Small intestine (tissue), 7 donors: ENCODE results near the gene CRISPLD2. TPM values are rescaled to one million over a fixed set of nuclear protein-coding genes. Genes with fewer than 3 reads are reported as not detected.

ENCODE experiments used
- DNase-seq, 2 donors: peaks; one replicate each; pipeline versions ENCODE4 v3.0.0 to v3.0.0-alpha.2; 2013
- FAIRE-seq: peaks from 2 replicates; lab custom pipeline; 2012; peaks lifted over from hg19 to GRCh38; lab: Jason Lieb, UNC
- H3K27ac ChIP-seq, 3 donors: one replicate each; pipeline ENCODE4 v1.5.1; 2013; ENCODE audit warnings: low read length in 2 of 3, mild to moderate bottlenecking in 2 of 3, control low read depth in 1 of 3, inconsistent platforms in 1 of 3, low read depth in 1 of 3, moderate library complexity in 1 of 3
- H3K27me3 ChIP-seq, 3 donors: one replicate each; pipeline ENCODE4 v1.6.1; 2013; ENCODE audit warnings: low read length in 3 of 3, inconsistent platforms in 1 of 3; ENCODE audit not compliant: control insufficient read depth in 3 of 3, insufficient read depth in 3 of 3
- H3K36me3 ChIP-seq, 3 donors: one replicate each; pipeline ENCODE4 v1.6.1; 2013; ENCODE audit warnings: low read length in 3 of 3, inconsistent platforms in 1 of 3, low read depth in 1 of 3, mild to moderate bottlenecking in 1 of 3, moderate library complexity in 1 of 3; ENCODE audit not compliant: control insufficient read depth in 3 of 3, insufficient read depth in 2 of 3
- H3K4me1 ChIP-seq, 3 donors: one replicate each; pipeline ENCODE4 v1.6.1; 2013; ENCODE audit warnings: low read length in 2 of 3, inconsistent platforms in 1 of 3, low read depth in 1 of 3, mild to moderate bottlenecking in 1 of 3, moderate library complexity in 1 of 3; ENCODE audit not compliant: control insufficient read depth in 3 of 3, insufficient read depth in 2 of 3
- H3K4me3 ChIP-seq, 3 donors: one replicate each; pipeline ENCODE4 v1.5.1; 2013; ENCODE audit warnings: low read length in 3 of 3, control low read depth in 1 of 3, inconsistent platforms in 1 of 3, low read depth in 1 of 3, mild to moderate bottlenecking in 1 of 3, moderate library complexity in 1 of 3
- H3K9me3 ChIP-seq, 2 donors: one replicate each; pipeline ENCODE4 v1.6.1; 2013; ENCODE audit warnings: low read depth in 1 of 2, low read length in 1 of 2; ENCODE audit not compliant: control insufficient read depth in 2 of 2, insufficient read depth in 1 of 2
- WGBS, 3 donors: extraction: QIAGEN DNeasy Blood & Tissue Kit; methylation state at CpG; one replicate each; pipeline ENCODE4 v1.1.7; 2013; 5-methylcytosine and 5-hydroxymethylcytosine counted together
- polyA plus RNA-seq, 4 donors: library from polyadenylated mRNA; stranded (reverse) in 3 of 4; unstranded in 1 of 4; fragments of 200-250 nt in 3 of 4; fragments of 120-200 nt in 1 of 4; gene quantifications; one replicate each; pipeline versions ENCODE4 v1.2.1 to v1.2.3, GENCODE V29; 2013
- donor health status: healthy with polysubstance abuse.
- donor health status: control.
- donor health status: control.
- donor health status: Bipolar disorder and iron deficiency.
- donor health status: healthy.

CRISPLD2 gene
- polyA plus RNA-seq, 4 donors = 0.89 to 31.4 (median 4.9) TPM

- peak; percentile 23 to 67 for DNase-seq
- Histone ChIP-seq H3K9me3 (no peaks in the 10 kb centered on the region), H3K36me3 (no peaks in the 10 kb centered on the region), H3K4me3 (no peak overlapping the region), H3K27me3 (no peaks in the 10 kb centered on the region), H3K4me1 (peaks cover 0 to 17% (median 2%) of the 10 kb centered on the region in 3 donors), H3K27ac (peak overlapping the region in 1 of 3 donors; percentile 27)
- 51 to 55% (median 54%) methylated on average over 23 of the region's 23 CpGs for WGBS, 3 donors
- FAIRE-seq = no peak
Observed at GRCh38 chr16:84924331-84925091, 104.7 kb downstream of the CRISPLD2 start.

DNA sequence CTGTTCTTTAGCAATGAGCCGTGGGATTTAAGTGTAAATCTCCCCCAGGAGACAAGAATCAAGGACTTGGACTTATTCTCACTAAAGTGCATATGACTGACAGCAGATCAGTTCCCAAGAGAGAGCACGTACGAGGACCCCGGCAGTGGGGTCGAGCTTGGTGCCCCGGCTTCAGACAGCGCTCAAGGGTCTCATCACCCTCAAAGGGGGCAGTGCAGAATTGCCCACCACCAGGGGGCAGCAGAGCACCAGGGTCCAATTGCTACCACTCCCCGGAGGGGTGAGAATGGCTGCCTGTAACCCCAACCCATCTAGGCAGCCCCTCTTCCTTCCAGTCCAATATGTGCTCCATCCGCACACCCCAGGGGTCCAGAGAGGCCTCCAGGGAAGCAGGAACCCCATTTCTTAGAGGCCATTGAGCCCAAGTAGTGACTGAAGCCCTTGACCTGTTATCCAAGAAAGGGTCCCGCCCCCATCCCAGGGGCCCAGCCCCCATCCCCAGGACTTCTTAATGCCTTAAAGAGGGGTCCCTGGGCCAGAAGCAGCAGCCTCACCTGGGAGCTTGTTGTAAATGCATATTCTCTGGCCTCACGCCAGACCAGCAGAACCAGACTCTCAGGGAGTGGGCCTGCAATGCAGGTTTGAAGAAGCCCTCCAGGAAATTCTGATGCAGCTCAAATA is 105.4 kb downstream of the CRISPLD2 start:
- Histone ChIP-seq H3K27ac (no peak overlapping the region), H3K27me3 (no peaks in the 10 kb centered on the region), H3K36me3 (no peaks in the 10 kb centered on the region), H3K9me3 (no peaks in the 10 kb centered on the region), H3K4me1 (peaks cover 0 to 17% (median 2%) of the 10 kb centered on the region in 3 donors), H3K4me3 (no peak overlapping the region)
- no peak for FAIRE-seq
- WGBS, 3 donors = 47 to 64% (median 49%) methylated on average over 11 of the region's 11 CpGs
- peak; percentile 42 to 55 for DNase-seq

- FAIRE-seq (no peak), DNase-seq (no peak)
- no peak overlapping the region for H3K27ac ChIP-seq
- no peaks in the 10 kb centered on the region for H3K9me3 ChIP-seq
- no peaks in the 10 kb centered on the region for H3K27me3 ChIP-seq
- H3K4me1 ChIP-seq = peaks cover 0 to 17% (median 2%) of the 10 kb centered on the region in 3 donors
- 88 to 90% (median 89%) methylated on average over 19 of the region's 19 CpGs for WGBS, 3 donors
- H3K36me3 ChIP-seq = no peaks in the 10 kb centered on the region
- no peak overlapping the region for H3K4me3 ChIP-seq
Observed at GRCh38 chr16:84925773-84926372, 106.1 kb downstream of the CRISPLD2 start.

DNA sequence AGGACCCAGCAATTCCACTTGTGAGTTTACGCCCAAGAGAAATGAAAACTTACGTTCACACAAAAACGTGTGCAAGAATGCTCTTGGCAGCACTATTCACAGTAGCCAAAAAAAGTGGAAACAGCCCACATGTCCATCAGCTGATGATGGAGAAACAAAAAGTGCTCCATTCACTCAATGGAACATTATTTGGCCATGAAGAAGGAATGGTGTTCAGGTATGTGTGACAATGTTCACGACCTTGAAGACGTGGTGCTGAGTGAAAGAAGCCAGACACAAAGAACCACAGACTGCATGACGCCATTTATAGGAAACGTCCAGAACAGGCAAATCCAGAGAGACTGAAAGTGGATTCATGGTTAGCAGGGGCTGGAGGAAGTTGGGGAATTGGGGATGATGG is 106.7 kb downstream of the CRISPLD2 start:
- no peak for FAIRE-seq

GRCh38 chr16:84927621-84928591 is 108.1 kb downstream of the CRISPLD2 start:
- Histone ChIP-seq H3K4me3 (no peak overlapping the region), H3K4me1 (peaks cover 0 to 10% (median 2%) of the 10 kb centered on the region in 3 donors), H3K9me3 (peaks cover 0 to 3% of the 10 kb centered on the region in 2 donors), H3K27ac (no peak overlapping the region), H3K36me3 (no peaks in the 10 kb centered on the region), H3K27me3 (no peaks in the 10 kb centered on the region)
- FAIRE-seq (no peak), DNase-seq (no peak)
- 80 to 84% (median 82%) methylated on average over 34 of the region's 34 CpGs for WGBS, 3 donors

More for the DNA sequence above, 106.7 kb downstream of the CRISPLD2 start:
- 49 to 79% (median 56%) methylated on average over 7 of the region's 7 CpGs for WGBS, 3 donors
- H3K4me1 ChIP-seq = peaks cover 0 to 17% (median 2%) of the 10 kb centered on the region in 3 donors
- no peaks in the 10 kb centered on the region for H3K27me3 ChIP-seq
- H3K27ac ChIP-seq = no peak overlapping the region
- no peak for DNase-seq
- no peaks in the 10 kb centered on the region for H3K36me3 ChIP-seq
- peaks cover 0 to 3% of the 10 kb centered on the region in 2 donors for H3K9me3 ChIP-seq
- no peak overlapping the region for H3K4me3 ChIP-seq

DNA sequence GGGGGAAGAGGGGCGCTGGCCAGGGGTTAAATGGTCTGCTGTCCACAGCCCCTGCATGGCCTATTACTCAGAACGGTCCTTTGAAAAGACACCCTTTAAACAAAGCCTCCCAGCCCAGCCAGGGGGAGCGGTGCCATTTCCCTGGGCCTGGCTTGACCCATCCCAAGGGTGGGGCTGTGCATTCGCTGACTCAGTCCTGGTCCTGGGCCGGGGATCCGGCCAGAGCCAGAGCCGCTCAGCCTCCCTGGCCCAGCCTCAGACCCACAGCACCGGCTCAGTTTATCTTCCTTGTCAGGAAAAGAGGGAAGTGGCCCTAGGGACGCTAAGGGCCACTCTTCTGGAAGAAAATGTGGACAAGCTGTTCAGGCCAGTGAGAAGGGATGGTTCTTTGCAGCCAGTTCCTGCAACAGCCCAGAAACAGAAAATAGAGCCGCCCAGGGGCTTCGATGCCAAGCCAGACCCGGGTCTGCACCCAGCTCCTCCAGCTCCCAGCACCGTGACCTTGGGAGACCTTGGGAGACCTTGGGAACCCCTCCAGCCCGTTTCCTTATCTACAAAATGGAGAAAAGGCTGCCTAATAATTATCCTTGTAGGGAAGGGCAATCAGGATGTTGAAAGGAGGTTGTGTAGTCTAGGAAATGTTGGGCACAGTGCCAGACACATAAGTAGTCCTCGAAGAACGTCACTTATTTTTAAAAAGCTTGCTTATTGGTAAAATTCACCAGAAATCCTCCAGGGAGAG is 109.1 kb downstream of the CRISPLD2 start:
- Histone ChIP-seq H3K27ac (no peak overlapping the region), H3K27me3 (no peaks in the 10 kb centered on the region), H3K4me1 (peaks cover 0 to 10% (median 2%) of the 10 kb centered on the region in 3 donors), H3K36me3 (no peaks in the 10 kb centered on the region), H3K4me3 (no peak overlapping the region), H3K9me3 (peaks cover 0 to 3% of the 10 kb centered on the region in 2 donors)
- FAIRE-seq = no peak
- WGBS, 3 donors = 31 to 45% (median 44%) methylated on average over 16 of the region's 16 CpGs
- DNase-seq = peak in 1 of 2 donors; percentile 29

- no peak for FAIRE-seq
- DNase-seq = no peak
- Histone ChIP-seq H3K27ac (no peak overlapping the region), H3K4me1 (peaks cover 0 to 6% (median 2%) of the 10 kb centered on the region in 3 donors), H3K4me3 (no peak overlapping the region), H3K36me3 (no peaks in the 10 kb centered on the region), H3K9me3 (peaks cover 0 to 3% of the 10 kb centered on the region in 2 donors), H3K27me3 (no peaks in the 10 kb centered on the region)
- 73 to 84% (median 78%) methylated on average over 34 to 36 of the region's 36 CpGs for WGBS, 3 donors
Observed at GRCh38 chr16:84929421-84930297, 109.9 kb downstream of the CRISPLD2 start.
